Stimulated activated naive CD8-positive, alpha-beta T cell treated with anti-CD3 and anti-CD28 coated beads, Interleukin-15, amount 100 ng/mL, for 72 hours (primary cell): ENCODE measurements around the gene ARHGAP24.
"Not testable (repeated sequence)": the region's sequence is repeated elsewhere in the genome, so short reads cannot be mapped to it uniquely, and the experiment has no call there.

Experiments
- ATAC-seq: fragments of 150-1000 bp; cut with Tn5 transposase; 2 replicates; pipeline ENCODE4 v1.10.0; 2021; ENCODE audit warnings: mild to moderate bottlenecking, moderate library complexity
- DNase-seq, 2 donors: peaks; one replicate each; pipeline ENCODE4 v3.0.0; 2021 to 2022
- H3K27ac Mint-ChIP-seq, 2 donors: one replicate each; pipeline ENCODE4 v1.8.0; 2022; ENCODE audit warnings: mild to moderate bottlenecking in 2 of 2, mixed read lengths in 2 of 2, moderate library complexity in 2 of 2
- H3K27me3 Mint-ChIP-seq: one replicate; pipeline ENCODE4 v1.8.0; 2022; ENCODE audit warnings: mixed read lengths
- H3K4me1 Mint-ChIP-seq: one replicate; pipeline ENCODE4 v1.8.0; 2022; ENCODE audit warnings: mild to moderate bottlenecking, mixed read lengths
- H3K4me3 Mint-ChIP-seq, 2 donors: one replicate each; pipeline ENCODE4 v1.8.0; 2022; ENCODE audit warnings: mild to moderate bottlenecking in 2 of 2, mixed read lengths in 2 of 2, moderate library complexity in 1 of 2
- H3K9me3 Mint-ChIP-seq, 2 donors: one replicate each; pipeline ENCODE4 v1.8.0; 2022; ENCODE audit warnings: mixed read lengths in 2 of 2

Gene ARHGAP24

DNA sequence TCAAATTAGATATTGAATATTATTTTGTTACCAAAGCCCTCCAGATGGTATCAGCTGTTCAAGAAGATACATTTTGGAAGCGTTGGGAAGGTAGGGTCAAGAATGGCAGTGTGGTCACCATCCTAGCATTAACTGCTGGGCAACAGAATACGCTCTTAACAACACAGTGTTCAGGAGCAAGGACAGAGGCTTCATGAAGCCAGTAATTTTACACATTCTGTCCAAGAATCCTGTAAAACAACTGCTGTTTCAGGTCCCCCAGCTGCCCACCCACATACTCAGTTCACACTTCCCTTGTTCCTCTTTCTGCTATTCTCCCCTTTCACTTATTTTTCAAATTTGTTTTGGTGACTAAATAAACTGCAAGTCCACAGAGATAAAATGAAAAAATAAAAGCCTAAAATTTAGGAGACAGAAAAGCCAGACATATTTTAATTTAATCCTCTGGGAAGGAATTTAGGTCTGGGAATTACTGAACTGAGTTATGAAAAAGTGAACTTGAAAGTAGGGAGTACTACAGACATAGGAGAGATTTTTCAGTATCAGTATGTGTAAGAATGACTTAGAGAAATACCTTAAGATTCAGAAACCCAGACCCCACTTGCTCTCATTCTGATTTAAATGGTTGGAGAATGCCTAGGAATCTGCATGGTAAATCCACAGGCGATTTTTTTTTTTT, 478.2 kb downstream of the ARHGAP24 start:
- Mint-ChIP-seq H3K27me3 (no peaks in the 10 kb centered on the region), H3K27ac (no peak overlapping the region), H3K9me3 (no peaks in the 10 kb centered on the region), H3K4me1 (no peaks in the 10 kb centered on the region), H3K4me3 (no peak overlapping the region)
- DNase-seq (no peak), ATAC-seq (no peak)

DNA sequence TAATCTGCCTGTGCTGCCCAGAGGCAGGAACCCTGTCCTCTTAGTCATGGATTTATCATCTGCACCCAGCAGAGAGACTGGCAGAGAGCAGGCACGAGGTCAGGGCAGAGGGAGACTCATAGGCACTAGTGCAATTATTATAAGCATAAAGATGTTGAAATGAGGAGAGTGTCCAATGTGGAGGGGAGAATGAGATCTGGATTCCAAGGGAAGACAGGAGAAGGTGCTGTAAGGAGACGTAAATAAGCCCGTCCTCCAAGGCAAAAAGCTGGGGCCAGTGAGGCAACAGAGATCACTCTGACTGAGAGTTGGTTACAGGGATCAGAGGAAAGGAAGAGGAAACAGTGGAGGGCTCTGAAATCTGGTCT, 478.7 kb downstream of the ARHGAP24 start:
- no peak overlapping the region for H3K4me3 Mint-ChIP-seq
- H3K4me1 Mint-ChIP-seq: no peaks in the 10 kb centered on the region
- H3K27ac Mint-ChIP-seq: no peak overlapping the region
- ATAC-seq (no peak), DNase-seq (no peak)
- no peaks in the 10 kb centered on the region for H3K27me3 Mint-ChIP-seq
- no peaks in the 10 kb centered on the region for H3K9me3 Mint-ChIP-seq

DNA sequence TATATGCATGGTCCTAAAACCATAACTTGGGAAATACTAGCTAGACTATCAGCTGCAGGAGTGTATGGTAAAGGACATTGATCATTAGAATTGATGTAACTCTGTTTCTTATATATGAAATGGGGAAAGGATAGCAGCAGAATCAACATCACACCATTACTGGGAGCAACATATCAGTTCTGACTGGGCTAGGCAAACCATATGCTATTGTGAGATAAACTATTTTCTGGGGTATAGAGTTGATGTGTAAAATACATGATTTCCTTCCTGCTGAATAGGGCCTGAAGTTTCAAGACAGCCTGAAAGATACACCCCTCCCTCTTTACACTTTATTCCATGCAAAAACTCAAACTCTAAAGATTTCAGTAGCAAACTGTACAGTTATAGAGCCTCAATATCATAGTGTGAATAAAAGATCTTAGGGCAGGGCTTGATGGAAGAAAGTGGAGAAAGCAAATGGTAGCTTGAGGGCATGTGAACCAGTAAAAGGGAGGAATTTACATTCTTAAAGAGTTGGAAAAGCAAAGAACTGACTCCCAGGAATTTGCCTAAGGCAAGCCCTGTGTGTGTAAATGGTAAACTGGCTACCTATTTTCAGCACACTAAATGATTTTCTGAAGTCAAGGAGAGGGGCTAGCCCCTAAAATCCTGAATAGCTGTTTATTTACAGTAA, 480.8 kb downstream of the ARHGAP24 start:
- H3K27me3 Mint-ChIP-seq: no peaks in the 10 kb centered on the region
- no peak for ATAC-seq
- no peak for DNase-seq
- no peaks in the 10 kb centered on the region for H3K9me3 Mint-ChIP-seq
- no peaks in the 10 kb centered on the region for H3K4me1 Mint-ChIP-seq
- no peak overlapping the region for H3K27ac Mint-ChIP-seq
- H3K4me3 Mint-ChIP-seq: no peak overlapping the region

GRCh38 chr4:85956293-85956945, 481.5 kb downstream of the ARHGAP24 start:
- no peak for DNase-seq
- Mint-ChIP-seq H3K4me1 (no peaks in the 10 kb centered on the region), H3K27me3 (no peaks in the 10 kb centered on the region), H3K9me3 (no peaks in the 10 kb centered on the region), H3K4me3 (no peak overlapping the region), H3K27ac (peak overlapping the region in 1 of 2 donors; percentile 51)
- no peak for ATAC-seq

DNA sequence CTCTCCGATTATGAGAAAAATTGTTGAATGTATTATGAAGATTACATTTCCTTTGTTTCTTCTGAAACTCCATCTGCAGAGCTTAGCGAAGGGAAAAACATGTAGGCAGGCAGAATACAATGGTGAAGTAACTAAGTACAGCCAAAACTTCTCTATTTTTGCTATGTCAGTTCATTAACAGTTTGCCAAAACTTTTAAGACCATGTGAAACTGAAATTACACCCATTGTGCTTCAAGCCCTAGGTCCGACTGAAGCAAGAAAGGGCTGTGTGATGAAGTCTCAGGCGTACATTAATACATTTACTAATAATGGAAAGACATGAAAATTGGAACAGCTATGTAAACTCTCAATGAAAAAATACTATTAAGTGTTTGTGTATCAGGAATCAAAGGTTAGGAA, 486.9 kb downstream of the ARHGAP24 start:
- no peak overlapping the region for H3K4me3 Mint-ChIP-seq
- ATAC-seq (no peak), DNase-seq (no peak)
- no peak overlapping the region for H3K27ac Mint-ChIP-seq
- no peaks in the 10 kb centered on the region for H3K27me3 Mint-ChIP-seq
- no peaks in the 10 kb centered on the region for H3K9me3 Mint-ChIP-seq
- H3K4me1 Mint-ChIP-seq: no peaks in the 10 kb centered on the region

GRCh38 chr4:85963231-85963630, 488.3 kb downstream of the ARHGAP24 start:
- no peak for DNase-seq
- no peak overlapping the region for H3K27ac Mint-ChIP-seq
- no peaks in the 10 kb centered on the region for H3K27me3 Mint-ChIP-seq
- ATAC-seq: no peak
- H3K4me1 Mint-ChIP-seq: no peaks in the 10 kb centered on the region
- no peaks in the 10 kb centered on the region for H3K9me3 Mint-ChIP-seq
- no peak overlapping the region for H3K4me3 Mint-ChIP-seq

- DNase-seq (no peak), ATAC-seq (no peak)
- Mint-ChIP-seq H3K27me3 (no peaks in the 10 kb centered on the region), H3K4me1 (no peaks in the 10 kb centered on the region), H3K4me3 (no peak overlapping the region), H3K9me3 (no peaks in the 10 kb centered on the region), H3K27ac (no peak overlapping the region)
Observed at GRCh38 chr4:85964298-85964697, 489.3 kb downstream of the ARHGAP24 start.

DNA sequence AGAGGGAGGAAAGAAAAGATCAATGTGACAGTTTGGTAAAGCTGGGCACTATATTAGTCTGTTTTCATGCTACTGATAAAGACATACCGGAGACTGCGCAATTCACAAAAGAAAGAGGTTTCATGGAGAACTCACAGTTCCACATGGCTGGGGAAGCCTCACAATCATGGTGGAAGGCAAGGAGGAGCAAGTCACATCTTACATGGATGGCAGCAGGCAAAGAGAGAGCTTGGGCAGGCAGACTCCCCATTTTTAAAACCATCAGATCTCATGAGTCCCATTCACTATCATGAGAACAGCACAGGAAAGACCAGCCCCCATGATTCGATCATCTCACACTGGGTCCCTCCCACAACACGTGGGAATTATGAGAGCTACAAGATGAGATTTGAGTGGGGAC, 490.1 kb downstream of the ARHGAP24 start:
- H3K4me1 Mint-ChIP-seq, ATAC-seq, DNase-seq, H3K27me3 Mint-ChIP-seq, H3K4me3 Mint-ChIP-seq, H3K9me3 Mint-ChIP-seq: not testable (repeated sequence)
- peak overlapping the region in 1 of 2 donors; percentile 79 for H3K27ac Mint-ChIP-seq

DNA sequence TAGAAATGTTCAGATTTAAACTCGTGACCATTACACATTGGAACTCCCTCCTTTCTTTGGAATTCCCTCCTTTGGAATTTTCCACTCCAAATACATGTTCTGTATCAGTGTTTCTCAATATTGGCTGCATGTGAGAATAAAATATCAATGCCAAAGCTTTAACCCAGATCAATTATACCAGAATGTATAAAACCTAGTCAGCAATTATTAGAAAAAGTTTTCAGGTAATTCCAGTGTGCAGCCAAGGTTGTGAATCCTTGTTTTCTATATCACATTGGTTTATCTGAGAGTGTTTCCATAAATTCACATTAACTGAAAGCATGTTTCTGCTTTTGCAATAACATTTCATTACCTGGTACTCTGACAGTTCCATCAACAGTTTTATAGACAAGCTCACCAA, 490.6 kb downstream of the ARHGAP24 start:
- Mint-ChIP-seq H3K4me1 (no peaks in the 10 kb centered on the region), H3K9me3 (no peaks in the 10 kb centered on the region), H3K27me3 (no peaks in the 10 kb centered on the region), H3K4me3 (no peak overlapping the region), H3K27ac (no peak overlapping the region)
- no peak for ATAC-seq
- no peak for DNase-seq

DNA sequence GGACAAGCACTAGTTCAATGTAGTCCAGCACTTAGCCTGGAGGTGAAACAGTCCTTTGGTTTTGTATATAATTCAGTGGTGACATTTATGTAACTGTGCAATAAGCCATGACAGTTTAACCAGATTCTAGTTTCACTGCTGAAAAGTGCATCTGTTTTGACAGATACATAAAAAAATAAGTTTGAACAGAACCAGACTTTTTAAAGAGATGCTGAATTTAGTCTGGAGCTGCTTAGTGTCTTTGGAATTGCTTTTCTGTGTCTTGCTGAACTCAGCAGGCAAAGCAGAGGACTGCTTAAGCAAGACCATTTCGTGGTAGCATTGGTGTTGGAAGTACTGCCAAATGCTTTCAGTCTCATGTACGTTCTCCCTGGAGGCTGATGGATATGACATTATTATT, 491.4 kb downstream of the ARHGAP24 start:
- no peaks in the 10 kb centered on the region for H3K9me3 Mint-ChIP-seq

GRCh38 chr4:85967872-85968271, 492.9 kb downstream of the ARHGAP24 start:
- Mint-ChIP-seq H3K4me3 (no peak overlapping the region), H3K27ac (no peak overlapping the region), H3K9me3 (no peaks in the 10 kb centered on the region), H3K4me1 (no peaks in the 10 kb centered on the region), H3K27me3 (no peaks in the 10 kb centered on the region)
- DNase-seq (no peak), ATAC-seq (no peak)

More for the DNA sequence above, 491.4 kb downstream of the ARHGAP24 start:
- H3K4me1 Mint-ChIP-seq: no peaks in the 10 kb centered on the region
- no peak overlapping the region for H3K4me3 Mint-ChIP-seq
- no peak overlapping the region for H3K27ac Mint-ChIP-seq
- DNase-seq (no peak), ATAC-seq (no peak)
- no peaks in the 10 kb centered on the region for H3K27me3 Mint-ChIP-seq

- H3K4me3 Mint-ChIP-seq: no peak overlapping the region
- H3K27me3 Mint-ChIP-seq: no peaks in the 10 kb centered on the region
- no peak overlapping the region for H3K27ac Mint-ChIP-seq
- no peaks in the 10 kb centered on the region for H3K4me1 Mint-ChIP-seq
- ATAC-seq (no peak), DNase-seq (no peak)
- H3K9me3 Mint-ChIP-seq: no peaks in the 10 kb centered on the region
Observed at GRCh38 chr4:85968945-85969819, 494.2 kb downstream of the ARHGAP24 start.

DNA sequence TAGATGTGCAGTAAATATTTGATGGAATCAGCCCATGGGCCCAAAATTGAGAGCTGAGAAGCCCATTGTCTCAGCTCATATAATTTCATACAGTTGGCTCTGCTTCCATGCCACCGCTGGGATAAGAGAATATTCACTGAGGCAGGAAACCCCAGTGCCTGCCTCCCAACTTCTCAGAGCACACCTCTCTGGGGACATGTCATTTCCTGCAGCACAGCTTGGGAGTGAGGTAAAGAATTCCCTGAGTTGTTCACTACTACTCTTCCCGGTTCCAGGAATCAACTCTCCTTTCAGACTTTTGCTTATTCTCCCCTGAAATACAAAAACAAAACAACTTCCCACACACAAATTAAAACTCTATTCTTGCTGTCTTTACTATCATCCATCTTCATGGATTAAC, 495.6 kb downstream of the ARHGAP24 start:
- no peak for ATAC-seq
- Mint-ChIP-seq H3K9me3 (no peaks in the 10 kb centered on the region), H3K27ac (no peak overlapping the region), H3K4me1 (no peaks in the 10 kb centered on the region), H3K27me3 (no peaks in the 10 kb centered on the region), H3K4me3 (no peak overlapping the region)
- no peak for DNase-seq

GRCh38 chr4:85979276-85979675, 504.3 kb downstream of the ARHGAP24 start:
- ATAC-seq (no peak), DNase-seq (no peak)
- Mint-ChIP-seq H3K4me3 (no peak overlapping the region), H3K9me3 (no peaks in the 10 kb centered on the region), H3K27ac (no peak overlapping the region), H3K4me1 (no peaks in the 10 kb centered on the region), H3K27me3 (no peaks in the 10 kb centered on the region)

DNA sequence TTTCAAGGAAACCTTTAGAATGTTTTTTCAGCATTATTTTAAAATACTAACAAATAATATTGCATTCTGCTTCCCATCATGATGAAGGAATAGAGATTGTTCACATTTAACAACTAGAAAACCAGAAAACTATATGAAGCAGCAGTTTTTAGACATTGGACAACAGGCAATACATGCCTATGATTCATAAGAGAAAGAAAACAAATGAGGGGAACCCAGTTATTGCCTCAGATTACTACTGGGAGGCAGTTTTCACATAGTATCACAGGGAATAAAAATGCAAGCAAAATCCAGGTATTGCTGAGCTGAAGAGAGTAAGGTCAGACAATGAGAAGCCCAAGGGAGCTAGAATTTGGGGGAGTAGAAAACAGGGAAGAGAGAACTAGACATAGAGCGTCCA, 511.3 kb downstream of the ARHGAP24 start:
- Mint-ChIP-seq H3K27ac (no peak overlapping the region), H3K9me3 (no peaks in the 10 kb centered on the region)
- ATAC-seq: no peak

GRCh38 chr4:85993641-85994040, 518.7 kb downstream of the ARHGAP24 start:
- Mint-ChIP-seq H3K9me3 (no peaks in the 10 kb centered on the region), H3K4me3 (no peak overlapping the region), H3K4me1 (peaks cover 6% of the 10 kb centered on the region), H3K27me3 (no peaks in the 10 kb centered on the region), H3K27ac (no peak overlapping the region)
- DNase-seq (no peak), ATAC-seq (no peak)

More for the DNA sequence above, 511.3 kb downstream of the ARHGAP24 start:
- Mint-ChIP-seq H3K4me3 (no peak overlapping the region), H3K27me3 (no peaks in the 10 kb centered on the region), H3K4me1 (no peaks in the 10 kb centered on the region)
- DNase-seq: no peak
